ENCODE measurements around the gene GNAI2.
"Not testable (repeated sequence)": the region's sequence is repeated elsewhere in the genome, so short reads cannot be mapped to it uniquely, and the experiment has no call there.

The GNAI2 gene

GRCh38 chr3:50245251-50245745 is 9.3 kb downstream of the GNAI2 start:
- DNase-seq (ENCODE audit: low read depth in 2 of 2), result no peak

- DNase-seq (ENCODE audit: low read depth in 2 of 2), result peak; percentile 97 to 98
These were observed 10.0 kb downstream of the GNAI2 start for GRCh38 chr3:50245831-50246516.

- peak; percentile 78 to 82 for DNase-seq (ENCODE audit: low read depth in 2 of 2)
These were observed 10.5 kb downstream of the GNAI2 start for GRCh38 chr3:50246517-50246954.

GRCh38 chr3:50248387-50248786 is 12.4 kb downstream of the GNAI2 start:
- no peak for DNase-seq (ENCODE audit: low read depth in 2 of 2)

GRCh38 chr3:50249457-50249856 is 13.5 kb downstream of the GNAI2 start:
- no peak for DNase-seq (ENCODE audit: low read depth in 2 of 2)

GRCh38 chr3:50250514-50250913 is 14.5 kb downstream of the GNAI2 start:
- DNase-seq (ENCODE audit: low read depth in 2 of 2), result no peak

GRCh38 chr3:50251220-50251619 is 15.2 kb downstream of the GNAI2 start:
- no peak for DNase-seq (ENCODE audit: low read depth in 2 of 2)

GRCh38 chr3:50254577-50255250 is 18.7 kb downstream of the GNAI2 start:
- no peak for DNase-seq (ENCODE audit: low read depth in 2 of 2)

- DNase-seq (ENCODE audit: low read depth in 2 of 2), result no peak
These were observed 19.2 kb downstream of the GNAI2 start for GRCh38 chr3:50255251-50255615.

- DNase-seq (ENCODE audit: low read depth in 2 of 2), result peak in 1 of 2 donors; percentile 34
These were observed 21.2 kb downstream of the GNAI2 start for GRCh38 chr3:50256978-50257890.

GRCh38 chr3:50258029-50258680 is 22.2 kb downstream of the GNAI2 start:
- DNase-seq (ENCODE audit: low read depth in 2 of 2), result no peak

GRCh38 chr3:50258979-50259378 is 23.0 kb downstream of the GNAI2 start:
- DNase-seq (ENCODE audit: low read depth in 2 of 2), result no peak

GRCh38 chr3:50259432-50260026 is 23.5 kb downstream of the GNAI2 start:
- no peak for DNase-seq (ENCODE audit: low read depth in 2 of 2)

- peak; percentile 83 for DNase-seq (ENCODE audit: low read depth in 2 of 2)
These were observed 24.3 kb downstream of the GNAI2 start for GRCh38 chr3:50260027-50260941.

- no peak for DNase-seq (ENCODE audit: low read depth in 2 of 2)
These were observed 25.0 kb downstream of the GNAI2 start for GRCh38 chr3:50260942-50261441.

GRCh38 chr3:50261505-50261904 is 25.5 kb downstream of the GNAI2 start:
- DNase-seq (ENCODE audit: low read depth in 2 of 2), result no peak

GRCh38 chr3:50262200-50262599 is 26.2 kb downstream of the GNAI2 start:
- DNase-seq (ENCODE audit: low read depth in 2 of 2), result not testable (repeated sequence)

GRCh38 chr3:50262778-50263177 is 26.8 kb downstream of the GNAI2 start:
- no peak for DNase-seq (ENCODE audit: low read depth in 2 of 2)

- DNase-seq (ENCODE audit: low read depth in 2 of 2), result no peak
These were observed 27.7 kb downstream of the GNAI2 start for GRCh38 chr3:50263478-50264382.
